BE2C (cell line): ENCODE data around the gene VSTM4.

ENCODE experiments used
- DNase-seq: peaks from one replicate; pipeline ENCODE4 v3.0.0-alpha.2; 2020
- H3K27me3 ChIP-seq: fragments of 250-450 bp; sonication (Bioruptor Pico); 2 replicates; pipeline ENCODE4 v1.5.1; 2020; ENCODE audit warnings: mild to moderate bottlenecking
- H3K36me3 ChIP-seq: fragments of 250-450 bp; sonication (Bioruptor Pico); 2 replicates; pipeline ENCODE4 v1.5.1; 2020; ENCODE audit warnings: mild to moderate bottlenecking
- H3K4me1 ChIP-seq: fragments of 250-450 bp; sonication (Bioruptor Pico); 2 replicates; pipeline ENCODE4 v1.5.1; 2020
- H3K4me3 ChIP-seq: 2 replicates; pipeline ENCODE4 v1.5.1; 2011; ENCODE audit warnings: low read depth, low read length
- H3K9me3 ChIP-seq: fragments of 250-450 bp; sonication (Bioruptor Pico); 2 replicates; pipeline ENCODE4 v1.5.1; 2020
- CTCF ChIP-seq: IDR thresholded peaks from 2 replicates; pipeline ENCODE4 v1.5.1; 2012; ENCODE audit warnings: mild to moderate bottlenecking, low read depth, low read length

The VSTM4 gene

GRCh38 chr10:49107887-49108267 lies 7.4 kb downstream of the VSTM4 start:
- Histone ChIP-seq H3K4me1 (0 out of 2 replicates have a peak, but pooled peaks cover 5% of the 10 kb centered on the region), H3K27me3 (no peaks in the 10 kb centered on the region), H3K9me3 (no peaks in the 10 kb centered on the region), H3K36me3 (no peaks in the 10 kb centered on the region), H3K4me3 (no peak overlapping the region)
- no peak for TF ChIP-seq CTCF
- DNase-seq = no peak

DNA sequence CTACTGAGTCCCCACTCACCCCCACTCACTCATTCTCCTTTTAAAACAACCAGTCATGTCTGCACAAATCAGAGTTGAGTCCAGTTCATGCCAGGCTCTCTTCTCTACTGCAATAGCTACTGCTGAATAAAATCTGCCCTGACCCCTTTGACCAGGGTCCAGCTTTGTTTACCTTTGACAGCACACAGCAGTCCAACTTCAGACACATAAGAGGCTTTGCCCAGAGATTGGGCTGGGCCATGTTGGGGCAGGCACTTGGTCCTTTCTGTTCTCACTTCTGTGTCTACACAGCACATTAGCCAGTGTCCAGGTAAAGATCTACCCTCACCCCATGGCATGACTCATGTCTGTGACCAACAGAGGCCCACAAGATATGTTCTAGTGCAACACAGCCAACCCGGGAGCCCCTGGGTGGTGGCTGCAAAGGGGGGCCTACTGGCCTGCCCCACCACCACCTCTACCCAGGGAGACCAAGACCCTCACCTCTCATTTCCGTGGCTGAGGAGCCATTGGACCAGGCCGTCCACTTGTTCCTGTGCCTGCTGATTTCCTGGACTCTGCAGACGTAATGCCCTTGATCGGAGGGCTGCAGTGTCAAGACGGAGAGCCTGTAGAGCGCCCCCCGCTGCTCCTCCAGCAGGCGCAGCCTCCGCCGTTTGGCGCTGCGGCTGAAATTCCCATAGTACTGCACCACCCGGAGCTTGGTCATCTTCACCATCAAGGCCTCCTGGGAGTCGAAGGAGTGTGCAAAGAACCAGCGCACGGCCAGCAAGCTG lies 8.0 kb downstream of the VSTM4 start:
- H3K27me3 ChIP-seq = no peaks in the 10 kb centered on the region
- 0 out of 2 replicates have a peak, but pooled peaks cover 5% of the 10 kb centered on the region for H3K4me1 ChIP-seq
- no peak for TF ChIP-seq CTCF
- no peaks in the 10 kb centered on the region for H3K9me3 ChIP-seq
- H3K4me3 ChIP-seq = no peak overlapping the region
- no peak for DNase-seq
- no peaks in the 10 kb centered on the region for H3K36me3 ChIP-seq

- H3K4me3 ChIP-seq = no peak overlapping the region
- no peak for TF ChIP-seq CTCF
- H3K36me3 ChIP-seq = no peaks in the 10 kb centered on the region
- no peaks in the 10 kb centered on the region for H3K27me3 ChIP-seq
- DNase-seq = no peak
- H3K4me1 ChIP-seq = 0 out of 2 replicates have a peak, but pooled peaks cover 5% of the 10 kb centered on the region
- H3K9me3 ChIP-seq = no peaks in the 10 kb centered on the region
Measured at GRCh38 chr10:49106451-49106850, 8.9 kb downstream of the VSTM4 start.

GRCh38 chr10:49105076-49105475 lies 10.2 kb downstream of the VSTM4 start:
- Histone ChIP-seq H3K27me3 (no peaks in the 10 kb centered on the region), H3K4me3 (no peak overlapping the region), H3K36me3 (no peaks in the 10 kb centered on the region), H3K9me3 (no peaks in the 10 kb centered on the region), H3K4me1 (no peaks in the 10 kb centered on the region)
- no peak for DNase-seq
- no peak for TF ChIP-seq CTCF

GRCh38 chr10:49104323-49104722 lies 11.0 kb downstream of the VSTM4 start:
- Histone ChIP-seq H3K4me1 (no peaks in the 10 kb centered on the region), H3K4me3 (no peak overlapping the region), H3K9me3 (no peaks in the 10 kb centered on the region), H3K27me3 (no peaks in the 10 kb centered on the region), H3K36me3 (no peaks in the 10 kb centered on the region)
- DNase-seq = no peak
- no peak for TF ChIP-seq CTCF

DNA sequence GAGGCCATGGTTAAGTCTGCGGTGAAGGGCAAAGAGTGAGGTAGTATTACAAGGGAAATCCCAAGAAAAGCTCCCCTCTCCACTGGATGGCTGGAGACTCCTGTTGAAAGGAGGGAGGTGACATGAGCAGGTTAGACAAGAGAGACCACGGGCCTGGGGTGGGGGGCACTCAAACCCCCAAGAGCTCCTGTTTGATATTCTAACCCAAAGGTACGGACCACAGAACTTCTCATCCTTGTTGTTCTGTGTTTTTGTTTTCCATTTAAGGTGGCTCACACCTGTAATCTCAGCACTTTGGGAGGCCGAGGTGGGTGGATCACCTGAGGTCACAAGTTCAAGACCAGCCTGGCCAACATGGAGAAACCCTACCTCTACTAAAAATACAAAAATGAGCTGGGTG lies 11.6 kb downstream of the VSTM4 start:
- Histone ChIP-seq H3K36me3 (no peaks in the 10 kb centered on the region), H3K4me3 (no peak overlapping the region)
- DNase-seq = no peak

More for the DNA sequence above, 11.6 kb downstream of the VSTM4 start:
- Histone ChIP-seq H3K9me3 (no peaks in the 10 kb centered on the region), H3K4me1 (no peaks in the 10 kb centered on the region), H3K27me3 (no peaks in the 10 kb centered on the region)
- no peak for TF ChIP-seq CTCF
